Left colon (tissue), 2 donors: ENCODE data around the gene PLA2G2F. TPM values are rescaled to one million over a fixed set of nuclear protein-coding genes. Genes with fewer than 3 reads are reported as not detected.

ENCODE experiments used
- ATAC-seq: fragments of 200-7000 bp; cut with Tn5 transposase; one replicate; pipeline ENCODE4 v1.9.1; 2020; ENCODE audit warnings: mild to moderate bottlenecking, moderate library complexity
- DNase-seq, 2 donors: peaks; one replicate each; pipeline ENCODE4 v3.0.0-alpha.2; 2020
- intact Hi-C, 2 donors: fragments of 100-400 bp; cut with DNase I in 1 of 2; cut with micrococcal nuclease in 1 of 2; formaldehyde crosslinking; loops; one replicate each; pipeline versions ENCODE4 v1.11.2 to v1.14.0; 2022; cut with DNase I, micrococcal nuclease
- total RNA-seq, 2 donors: library from RNA; stranded (reverse); fragmentation: NEBNext Ultra II Directional; extraction: Animal tissue kit (Norgen Biotek cat#: 25700); gene quantifications; one replicate each; pipeline ENCODE4 v1.2.1, GENCODE V29; 2021
- donor health status: DM: no; HTN: no; CAD: no.
- donor health status: DM: yes; HTN: yes; CAD: no.

Gene PLA2G2F
- total RNA-seq, 2 donors from 2014 or later = 0.11 TPM; not detected in 1

DNA sequence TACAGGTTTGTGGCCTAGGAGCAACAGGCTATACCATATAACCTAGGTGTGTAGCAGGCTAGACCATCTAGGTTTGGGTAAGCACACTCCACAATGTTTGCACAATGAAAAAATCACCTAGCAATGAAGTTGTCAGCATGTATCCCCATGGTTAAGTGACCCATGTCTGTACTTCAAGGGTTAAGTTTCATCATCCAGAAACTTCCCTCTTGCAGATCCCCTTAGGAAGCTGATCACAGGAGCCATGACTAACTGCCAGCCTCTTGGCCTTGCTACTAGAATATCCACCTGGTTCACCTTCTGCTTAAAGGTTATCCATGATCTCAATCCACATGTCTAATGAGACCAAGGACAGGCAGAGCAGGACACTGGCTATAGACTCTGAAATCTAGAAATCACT lies 43.3 kb downstream of the PLA2G2F start:
- no peak for ATAC-seq
- no peak for DNase-seq
- intact Hi-C loops = no loop called here

DNA sequence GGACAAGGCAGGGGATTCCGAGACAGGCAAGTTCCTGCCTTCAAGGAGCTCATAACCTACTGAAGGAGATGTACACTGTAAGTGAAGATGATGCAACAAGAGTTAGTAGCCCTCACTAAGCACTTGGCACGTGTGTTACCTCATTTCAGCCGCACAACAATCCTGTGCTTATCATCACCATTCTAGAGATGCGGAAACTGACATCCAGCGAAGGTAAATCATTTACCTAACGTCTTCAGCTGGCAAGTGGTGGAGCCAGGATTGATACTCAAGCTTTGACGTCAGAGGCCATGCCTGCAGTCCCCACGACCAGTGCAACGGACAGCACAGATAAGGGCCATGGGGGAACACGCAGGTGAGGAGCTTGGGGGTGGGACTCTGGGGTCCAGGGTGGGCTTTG lies 43.9 kb downstream of the PLA2G2F start:
- DNase-seq = peak in 1 of 2 donors; percentile 59
- peak; percentile 65 for ATAC-seq
- intact Hi-C loops = no loop called here

DNA sequence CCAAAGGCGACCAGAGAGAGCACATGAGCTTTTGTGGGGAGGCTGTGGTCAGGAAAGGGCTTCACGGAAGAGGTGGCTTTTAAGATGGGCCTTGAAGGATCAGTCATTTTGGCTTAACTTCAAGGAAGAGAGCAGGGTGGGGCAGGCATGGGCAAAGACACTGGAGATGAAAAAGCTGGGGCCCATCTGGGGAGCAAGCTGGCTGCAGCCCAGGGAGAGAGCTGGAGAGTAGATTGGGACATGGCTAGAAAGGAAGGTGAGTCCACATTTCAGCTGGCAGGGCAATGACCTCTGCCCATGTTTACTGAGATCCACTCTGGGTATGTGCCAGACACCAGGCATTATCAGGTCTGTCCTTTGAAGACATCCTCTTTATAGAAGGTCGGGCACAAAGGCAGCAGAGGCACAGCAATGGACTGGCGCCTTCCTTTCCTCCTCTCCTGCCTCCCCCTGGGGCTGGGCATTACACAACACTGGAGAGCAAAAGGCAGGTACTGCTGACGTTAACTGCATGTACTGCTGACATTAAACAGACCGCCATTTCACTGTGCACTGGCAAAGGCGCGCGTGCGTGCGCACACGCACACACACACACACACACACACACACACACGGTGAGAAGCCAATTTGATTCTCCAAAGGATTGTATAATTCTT lies 44.6 kb downstream of the PLA2G2F start:
- intact Hi-C loops = no loop called here
- DNase-seq (peak in 1 of 2 donors; percentile 64), ATAC-seq (no peak)

DNA sequence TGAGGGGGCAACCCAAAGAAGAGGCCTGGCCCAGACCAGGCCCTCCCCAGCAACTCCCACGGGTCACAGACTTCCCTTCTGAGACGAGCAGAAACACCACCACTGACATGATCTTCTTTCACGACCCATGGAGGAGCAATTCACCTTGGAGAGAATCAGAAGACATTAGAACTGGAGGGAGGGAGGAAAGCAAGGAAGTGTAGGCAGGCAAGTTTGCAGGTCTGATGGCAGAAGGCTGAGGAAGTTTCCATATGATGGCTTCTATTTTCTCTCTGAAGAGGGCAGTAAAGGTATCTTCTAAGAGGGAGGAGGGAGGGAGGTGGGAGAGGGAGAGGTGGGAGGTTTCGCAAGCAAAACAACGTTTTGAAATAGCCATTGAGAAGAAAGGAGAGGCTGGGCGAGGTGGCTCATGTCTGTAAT lies 45.4 kb downstream of the PLA2G2F start:
- intact Hi-C loops = no loop called here
- ATAC-seq (no peak), DNase-seq (no peak)

DNA sequence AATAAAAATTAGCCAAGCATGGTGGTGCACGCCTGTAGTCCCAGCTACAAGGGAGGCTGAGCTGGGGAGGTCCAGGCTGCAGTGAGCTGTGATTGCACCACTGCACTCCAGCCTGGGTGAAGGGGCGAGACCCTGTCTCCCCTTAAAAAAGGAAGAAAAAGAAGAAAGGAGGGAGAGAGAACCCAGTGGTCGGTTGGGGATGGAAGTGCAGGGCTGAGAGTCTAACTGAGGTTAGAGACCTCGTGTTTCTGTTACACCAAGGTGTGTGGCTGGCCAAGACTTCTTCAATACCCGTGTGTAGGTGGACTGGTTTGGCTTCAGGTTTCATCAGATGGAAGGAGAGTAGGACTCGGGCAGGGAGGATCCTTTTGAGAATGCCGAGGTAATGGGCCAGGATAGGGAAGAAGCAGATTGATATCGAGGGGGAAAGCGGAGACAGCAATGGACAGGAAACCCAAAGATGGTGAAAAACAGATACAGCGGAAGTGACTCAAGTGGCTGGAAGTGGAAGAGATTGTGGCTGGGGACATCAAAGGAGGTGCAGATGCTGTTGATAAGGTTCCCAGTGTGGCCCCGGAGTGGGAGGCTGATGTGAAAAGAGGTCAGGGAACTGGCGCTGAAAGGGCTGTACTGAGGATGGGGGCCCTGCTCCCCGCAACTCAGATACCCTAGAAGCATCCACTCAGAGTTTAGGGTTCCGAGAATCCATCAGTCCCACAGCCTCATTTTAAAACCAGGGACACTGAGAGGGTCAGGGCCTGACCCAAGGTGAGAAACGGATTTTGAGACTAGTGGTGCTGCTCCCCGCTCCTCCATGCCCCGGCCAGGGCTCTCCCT lies 46.1 kb downstream of the PLA2G2F start:
- intact Hi-C loops = no loop called here
- DNase-seq (no peak), ATAC-seq (no peak)

DNA sequence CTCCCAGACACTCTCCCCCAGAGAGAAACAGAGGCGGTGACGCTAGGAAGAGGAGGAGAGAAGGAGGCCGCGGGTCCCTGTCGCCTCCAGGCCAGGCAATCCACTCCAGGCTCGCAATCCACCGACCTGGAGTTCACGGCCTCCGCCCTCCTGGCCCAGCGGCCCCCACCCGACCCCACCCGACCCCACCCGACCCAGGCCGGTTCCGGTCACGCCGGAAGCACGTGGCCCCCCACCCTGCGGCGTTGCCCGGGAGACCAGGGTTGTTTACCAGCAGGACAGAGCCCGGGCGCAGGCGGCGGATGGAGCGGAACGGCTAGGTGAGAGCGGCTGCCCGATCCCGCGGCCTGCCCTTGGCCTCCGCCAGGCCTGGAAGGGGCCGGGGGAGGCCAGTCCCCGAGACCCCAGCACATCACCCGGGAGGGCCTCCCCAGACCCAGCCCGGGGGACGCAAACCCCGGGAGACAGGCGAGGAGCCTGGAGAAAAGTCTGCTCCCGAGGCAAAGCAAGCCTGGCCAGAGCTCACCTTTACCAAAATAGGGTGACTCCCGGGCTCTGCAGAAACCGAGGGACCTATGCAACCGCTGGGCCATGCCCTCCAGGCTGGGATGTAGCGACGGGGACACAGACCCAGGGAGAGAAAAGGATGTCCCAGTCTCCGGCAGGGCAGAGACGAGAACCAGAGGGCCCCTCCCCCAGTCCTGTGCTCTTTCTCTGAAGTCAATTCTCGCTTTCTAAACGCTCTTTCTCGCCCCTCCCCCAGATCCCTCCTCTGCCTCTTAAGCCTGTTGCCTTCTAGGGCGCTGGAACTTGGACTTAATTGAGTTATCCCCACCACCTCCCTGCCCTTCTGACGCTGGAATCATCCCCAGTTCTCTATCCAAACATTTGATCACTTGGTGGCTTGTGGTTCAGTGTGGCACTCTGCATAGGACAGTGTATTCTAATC lies 47.0 kb downstream of the PLA2G2F start, which contains the start of the genes PLA2G2C and UBXN10:
TSS of gene PLA2G2C (minus strand) at position 685 of the 949 bp plus-strand sequence. CDS start 9,155 bp downstream, outside the sequence.
TSS of gene UBXN10 (plus strand) at position 263 of the 949 bp plus-strand sequence. CDS start 4,466 bp downstream, outside the sequence.
- DNase-seq = peak; percentile 86 to 87
- ATAC-seq = peak; percentile 72
- intact Hi-C loops = no loop called here

DNA sequence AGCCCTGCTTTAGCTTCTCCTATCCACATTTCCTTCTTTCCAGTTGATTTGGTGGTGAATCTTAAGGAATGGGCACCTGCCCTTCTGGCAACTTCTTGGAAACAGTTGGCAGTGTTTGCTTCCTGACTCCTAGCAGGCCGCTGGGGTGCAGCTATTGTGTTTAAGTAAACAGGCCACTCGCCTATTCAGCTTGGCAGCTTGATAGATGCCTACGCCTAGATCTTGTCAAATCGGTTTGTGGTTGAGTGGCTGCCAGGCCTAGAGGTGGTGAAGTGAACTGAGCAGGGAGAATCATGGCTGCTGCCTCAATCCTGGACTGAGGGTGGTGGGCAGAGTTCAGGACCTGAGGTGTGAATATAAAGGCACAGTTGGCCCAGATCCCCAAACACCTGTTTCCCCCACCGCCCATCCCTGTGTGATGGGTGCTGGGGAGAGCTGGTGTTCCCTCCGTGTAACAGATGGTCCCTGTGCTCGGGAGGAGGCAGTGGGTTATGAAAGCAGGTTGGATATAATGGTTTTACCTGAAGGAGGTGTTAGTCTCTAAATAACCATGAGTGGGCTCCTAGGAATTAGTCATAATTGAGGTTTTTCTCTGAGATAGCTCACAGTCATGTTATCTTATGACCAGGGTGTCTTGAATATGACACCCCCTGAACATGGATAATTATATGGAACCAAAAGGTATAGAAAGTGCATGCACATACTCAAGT lies 48.1 kb downstream of the PLA2G2F start:
- intact Hi-C loops = no loop called here
- DNase-seq (peak; percentile 75 to 85), ATAC-seq (peak; percentile 79)

DNA sequence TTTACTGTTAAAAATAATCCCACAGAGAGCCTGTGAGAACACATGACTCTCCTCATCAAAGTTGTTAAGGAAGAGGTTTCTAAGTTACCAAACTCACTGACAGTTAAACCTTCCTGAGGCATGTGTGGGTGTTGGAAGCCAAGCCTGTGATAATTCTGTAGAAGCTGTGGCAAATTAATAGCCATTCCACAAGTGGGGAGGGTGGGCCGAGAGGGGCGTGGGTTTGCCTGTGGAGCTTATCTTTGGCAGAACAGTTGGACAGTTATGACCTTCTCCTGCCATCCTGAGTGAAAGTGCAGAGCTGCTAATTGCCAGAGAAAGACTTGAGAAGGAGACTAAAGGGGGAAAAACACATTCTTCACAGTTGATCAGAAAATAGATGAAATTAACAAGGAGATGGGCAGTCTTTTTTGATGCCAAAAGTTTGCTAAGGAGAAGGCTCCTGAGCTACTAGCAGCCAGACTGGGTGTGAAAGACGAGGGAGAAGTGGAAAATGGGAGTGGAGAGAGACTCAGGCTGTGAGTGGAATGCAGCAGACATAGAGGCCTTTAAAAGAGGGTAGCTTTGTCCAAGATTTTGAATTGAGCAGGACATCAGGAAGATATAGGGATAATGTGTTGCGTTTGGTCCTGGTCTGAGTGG lies 48.8 kb downstream of the PLA2G2F start:
- DNase-seq = no peak
- intact Hi-C loops = no loop called here
- no peak for ATAC-seq

DNA sequence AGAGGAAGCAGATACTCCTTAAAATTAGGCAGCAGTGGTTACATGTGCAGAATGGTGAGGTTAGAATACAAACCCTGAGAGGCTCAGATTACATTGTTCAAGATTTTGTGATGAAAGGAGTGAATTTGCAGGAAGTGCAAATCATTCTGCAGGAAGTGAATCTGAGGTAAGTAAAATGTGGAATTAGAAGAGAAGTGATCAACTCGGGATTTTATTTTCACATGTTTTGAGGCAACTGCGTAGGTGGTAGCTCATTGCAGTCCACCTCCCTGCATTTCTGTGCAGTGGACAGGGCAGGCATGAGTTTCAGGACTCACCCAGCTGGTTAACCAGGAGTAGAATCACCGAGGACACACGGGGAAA lies 49.3 kb downstream of the PLA2G2F start:
- intact Hi-C loops = no loop called here
- DNase-seq = no peak
- no peak for ATAC-seq

DNA sequence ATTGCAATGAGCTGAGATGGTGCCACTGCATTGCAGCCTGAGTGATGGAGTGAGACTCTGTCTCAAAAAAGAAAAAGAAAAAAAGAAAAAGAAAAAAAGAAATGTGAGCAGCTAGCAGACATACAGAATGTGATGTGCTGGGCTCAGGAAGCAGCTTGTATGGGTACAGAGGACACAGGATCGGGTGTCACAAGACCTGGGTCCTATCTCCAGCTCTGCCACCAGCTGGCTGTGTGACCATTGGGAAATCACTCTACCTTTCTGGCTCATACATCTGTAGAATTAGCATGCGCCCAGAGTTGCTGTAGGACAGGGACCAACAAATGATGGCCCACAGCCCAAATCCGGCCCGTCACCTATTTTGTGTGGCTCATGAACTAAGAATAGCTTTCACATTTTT lies 50.5 kb downstream of the PLA2G2F start:
- ATAC-seq = no peak
- DNase-seq = no peak
- intact Hi-C loops = no loop called here

DNA sequence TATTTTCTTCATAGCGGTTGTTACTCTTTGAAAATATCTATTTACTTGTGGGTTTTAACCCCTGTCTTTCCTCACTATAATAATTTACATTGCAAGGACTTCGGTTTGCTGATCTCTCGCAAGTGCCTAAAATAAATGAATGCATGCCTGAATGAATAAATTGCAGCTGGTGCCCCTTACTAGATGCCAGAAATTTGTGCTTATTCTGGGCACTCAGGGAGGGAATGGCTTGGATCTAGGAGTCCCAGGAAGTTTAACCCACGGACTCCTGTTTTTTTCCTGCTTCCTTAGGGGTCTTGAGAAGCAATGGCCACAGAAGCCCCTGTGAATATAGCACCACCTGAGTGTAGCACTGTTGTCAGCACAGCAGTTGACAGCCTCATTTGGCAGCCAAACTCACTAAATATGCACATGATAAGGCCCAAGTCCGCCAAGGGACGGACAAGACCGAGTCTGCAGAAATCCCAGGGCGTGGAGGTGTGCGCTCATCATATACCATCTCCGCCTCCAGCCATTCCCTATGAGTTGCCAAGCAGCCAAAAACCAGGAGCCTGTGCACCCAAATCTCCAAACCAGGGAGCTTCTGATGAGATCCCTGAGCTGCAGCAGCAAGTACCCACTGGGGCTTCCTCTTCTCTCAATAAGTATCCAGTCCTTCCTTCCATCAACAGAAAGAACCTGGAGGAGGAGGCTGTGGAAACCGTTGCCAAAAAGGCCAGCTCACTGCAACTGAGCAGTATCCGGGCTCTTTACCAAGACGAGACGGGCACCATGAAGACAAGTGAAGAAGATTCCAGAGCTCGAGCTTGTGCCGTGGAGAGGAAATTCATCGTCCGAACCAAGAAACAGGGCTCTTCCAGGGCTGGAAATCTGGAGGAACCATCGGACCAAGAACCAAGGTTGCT lies 51.4 kb downstream of the PLA2G2F start:
- ATAC-seq (no peak), DNase-seq (no peak)
- intact Hi-C loops = no loop called here

DNA sequence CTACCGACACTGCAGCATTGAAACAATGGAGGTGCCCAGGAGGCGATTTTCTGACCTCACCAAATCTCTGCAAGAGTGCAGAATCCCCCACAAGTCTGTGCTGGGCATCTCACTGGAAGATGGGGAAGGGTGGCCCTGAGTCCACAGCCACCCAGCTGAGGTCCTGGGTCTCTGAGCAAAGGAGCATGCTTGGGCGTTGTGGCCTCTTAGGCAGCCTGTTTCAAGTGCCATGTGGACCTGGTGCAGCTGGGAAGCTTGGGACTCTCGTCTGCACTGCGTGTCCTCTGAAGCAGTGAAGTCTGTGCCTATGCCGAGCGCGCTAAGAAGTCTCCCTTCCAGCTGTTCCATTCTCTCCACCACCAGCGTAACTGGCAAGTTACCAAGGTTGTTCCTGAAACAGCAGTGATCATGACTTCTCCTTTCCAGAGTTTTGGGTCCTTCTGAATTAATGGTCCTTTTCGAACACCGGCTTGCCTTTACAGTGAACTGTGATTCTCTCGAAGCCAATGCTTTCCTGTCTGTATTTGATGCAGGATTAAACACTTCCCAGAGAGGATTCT lies 52.2 kb downstream of the PLA2G2F start:
- no peak for ATAC-seq
- DNase-seq = no peak
- intact Hi-C loops = no loop called here

DNA sequence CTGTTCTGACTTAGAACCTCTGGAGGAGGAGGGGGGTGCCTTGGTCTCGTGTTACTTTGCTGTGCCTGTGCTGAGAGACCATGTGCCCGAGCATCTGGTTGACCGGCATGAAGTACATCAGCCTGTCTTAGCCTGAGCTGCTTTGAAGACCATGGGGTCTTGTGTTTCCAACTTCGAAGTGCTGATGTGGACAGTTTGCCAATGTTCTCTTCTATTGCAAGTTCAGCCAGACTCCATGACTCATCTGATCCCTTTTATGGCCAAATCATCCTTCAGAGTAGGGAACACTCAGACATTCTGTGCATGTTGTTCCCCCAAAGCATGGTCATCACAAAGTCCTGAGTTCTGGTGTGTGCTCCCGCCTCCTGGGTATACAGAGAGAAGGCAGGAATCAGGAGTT lies 53.2 kb downstream of the PLA2G2F start:
- intact Hi-C loops = no loop called here
- DNase-seq (no peak), ATAC-seq (no peak)

DNA sequence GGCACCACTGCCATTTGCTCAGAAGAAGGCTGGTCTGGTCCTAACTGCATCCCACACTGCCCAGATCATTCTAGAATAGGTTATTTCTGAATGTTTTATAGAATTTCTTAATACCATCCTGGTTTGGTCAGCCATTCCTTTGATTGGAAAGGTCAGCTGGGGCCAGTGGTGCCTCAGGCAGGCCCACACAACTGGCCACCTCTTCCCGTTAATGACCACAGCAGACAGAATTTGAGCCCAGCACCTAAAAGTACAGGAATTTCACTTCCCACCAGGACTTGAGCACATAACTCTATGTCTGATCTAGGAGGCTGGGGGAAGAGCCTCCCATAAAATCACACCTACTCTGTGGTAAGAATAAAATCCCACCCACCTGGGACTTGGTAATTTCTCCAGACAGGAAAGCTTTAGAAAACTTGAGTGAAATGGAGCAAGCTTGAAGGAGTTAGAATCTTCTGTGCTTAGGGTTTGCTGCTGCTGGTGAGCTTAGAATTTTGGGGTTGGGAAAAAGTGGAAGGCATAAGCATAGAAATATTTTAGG lies 53.8 kb downstream of the PLA2G2F start:
- intact Hi-C loops = no loop called here
- DNase-seq (no peak), ATAC-seq (no peak)

DNA sequence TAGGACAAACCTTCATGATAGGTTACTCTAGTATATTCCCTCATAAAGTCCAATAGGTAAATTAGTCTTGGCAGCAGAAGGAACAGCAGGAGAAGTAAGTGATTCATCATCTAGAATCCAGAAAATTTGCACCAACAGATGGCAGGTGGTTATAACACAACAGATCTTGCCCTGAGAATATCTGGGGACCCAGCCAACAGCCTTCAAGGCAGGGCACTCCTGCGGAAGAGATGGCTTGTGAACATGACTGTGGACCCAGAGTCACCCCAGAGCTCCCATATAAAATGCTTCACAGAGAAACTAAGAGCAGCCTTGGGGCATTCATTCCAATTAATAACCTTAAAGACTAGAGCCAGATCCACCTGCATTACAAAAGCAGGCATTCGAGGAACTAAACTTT lies 55.1 kb downstream of the PLA2G2F start:
- DNase-seq = no peak
- peak; percentile 49 for ATAC-seq
- intact Hi-C loops = no loop called here

DNA sequence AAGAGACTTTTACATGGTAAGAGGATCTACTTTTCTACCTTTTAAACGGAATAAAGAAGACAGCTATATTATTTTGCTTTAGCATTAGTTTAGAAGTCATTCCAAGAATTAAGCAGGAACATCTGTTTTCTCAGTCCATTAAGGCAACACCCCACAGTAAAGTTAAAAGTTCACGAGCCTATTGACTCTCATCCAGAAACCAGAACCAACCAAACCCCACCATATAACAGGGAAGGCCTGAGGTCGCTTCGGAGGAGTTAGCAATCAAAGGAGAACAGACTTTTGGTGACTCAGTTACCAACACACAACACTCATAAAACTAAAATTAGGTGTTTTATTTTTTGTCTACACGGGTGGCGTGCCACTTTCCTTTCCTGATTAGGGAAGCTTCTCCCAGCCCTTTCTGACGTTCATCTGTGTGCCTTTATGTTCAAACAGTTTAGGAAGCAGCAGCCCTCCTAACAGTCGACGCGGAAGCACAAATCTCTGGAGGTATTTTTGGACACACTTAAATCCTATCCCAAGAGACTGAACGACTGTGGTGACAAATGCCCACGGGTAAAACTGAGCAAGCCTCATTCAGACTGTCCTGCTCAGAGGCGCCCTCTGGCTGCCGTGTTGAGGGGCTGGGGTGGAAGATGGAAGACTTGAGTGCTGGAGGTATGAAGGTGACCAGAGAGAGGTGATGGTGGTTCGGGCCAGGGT lies 55.8 kb downstream of the PLA2G2F start:
- peak; percentile 75 for ATAC-seq
- peak; percentile 63 to 81 for DNase-seq
- intact Hi-C loops = no loop called here
